ENCODE data around the gene PRKCZ. TPM values are rescaled to one million over a fixed set of nuclear protein-coding genes. Genes with fewer than 3 reads are reported as not detected.

PRKCZ gene
- polyA plus RNA-seq, 1 donor: 7.8 TPM

- no peak for DNase-seq
Observed at GRCh38 chr1:2163205-2163604, 113.0 kb downstream of the PRKCZ start.

GRCh38 chr1:2165646-2166045, 115.4 kb downstream of the PRKCZ start:
- DNase-seq: no peak

DNA sequence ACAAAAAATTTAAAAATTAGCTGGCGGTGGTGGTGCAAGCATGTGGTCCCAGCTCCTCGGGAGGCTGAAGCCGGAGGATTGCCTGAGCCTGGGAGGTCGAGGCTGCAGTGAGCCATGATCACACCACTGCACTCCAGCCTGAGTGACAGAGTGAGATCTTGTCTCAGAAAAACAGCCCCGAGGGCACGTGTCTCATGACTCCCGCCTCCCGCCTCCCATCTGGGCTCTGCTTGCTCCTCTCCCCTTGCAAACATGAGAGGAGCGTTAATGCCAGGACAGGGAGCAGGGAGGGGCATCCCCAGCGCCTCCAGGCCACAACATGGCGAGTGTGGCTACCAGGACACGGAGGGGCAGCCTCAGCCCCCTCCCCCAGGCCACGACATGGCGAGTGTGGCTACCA, 116.0 kb downstream of the PRKCZ start:
- no peak for DNase-seq

GRCh38 chr1:2166695-2167094, 116.5 kb downstream of the PRKCZ start:
- no peak for DNase-seq

DNA sequence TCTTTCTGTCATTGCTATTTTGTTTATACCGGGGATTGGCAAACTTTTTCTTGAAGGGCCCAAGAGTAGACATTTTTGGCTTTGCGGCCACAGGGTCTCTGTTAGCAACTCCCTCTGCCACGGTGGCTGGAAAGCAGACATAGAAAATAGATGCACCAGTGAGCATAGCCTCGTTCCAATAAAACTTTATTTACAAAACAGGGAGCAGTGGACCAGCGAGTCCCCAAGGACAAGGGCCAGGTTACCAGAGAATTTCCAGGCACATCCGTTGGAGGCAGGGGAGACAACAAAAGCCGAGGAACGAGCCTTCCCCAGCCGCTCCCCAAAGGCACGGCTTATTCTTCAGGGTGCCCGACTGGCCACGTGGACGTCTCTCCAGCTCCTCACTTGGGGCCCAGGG, 117.9 kb downstream of the PRKCZ start:
- no peak for DNase-seq

GRCh38 chr1:2168535-2168934, 118.3 kb downstream of the PRKCZ start:
- DNase-seq: no peak

- no peak for DNase-seq
Observed at GRCh38 chr1:2169200-2169836, 119.1 kb downstream of the PRKCZ start.

- DNase-seq: no peak
Observed at GRCh38 chr1:2170211-2170610, 120.0 kb downstream of the PRKCZ start.

- no peak for DNase-seq
Observed at GRCh38 chr1:2172012-2172411, 121.8 kb downstream of the PRKCZ start.

GRCh38 chr1:2172551-2173146, 122.4 kb downstream of the PRKCZ start:
- no peak for DNase-seq

GRCh38 chr1:2173546-2174347, 123.5 kb downstream of the PRKCZ start:
- DNase-seq: no peak

DNA sequence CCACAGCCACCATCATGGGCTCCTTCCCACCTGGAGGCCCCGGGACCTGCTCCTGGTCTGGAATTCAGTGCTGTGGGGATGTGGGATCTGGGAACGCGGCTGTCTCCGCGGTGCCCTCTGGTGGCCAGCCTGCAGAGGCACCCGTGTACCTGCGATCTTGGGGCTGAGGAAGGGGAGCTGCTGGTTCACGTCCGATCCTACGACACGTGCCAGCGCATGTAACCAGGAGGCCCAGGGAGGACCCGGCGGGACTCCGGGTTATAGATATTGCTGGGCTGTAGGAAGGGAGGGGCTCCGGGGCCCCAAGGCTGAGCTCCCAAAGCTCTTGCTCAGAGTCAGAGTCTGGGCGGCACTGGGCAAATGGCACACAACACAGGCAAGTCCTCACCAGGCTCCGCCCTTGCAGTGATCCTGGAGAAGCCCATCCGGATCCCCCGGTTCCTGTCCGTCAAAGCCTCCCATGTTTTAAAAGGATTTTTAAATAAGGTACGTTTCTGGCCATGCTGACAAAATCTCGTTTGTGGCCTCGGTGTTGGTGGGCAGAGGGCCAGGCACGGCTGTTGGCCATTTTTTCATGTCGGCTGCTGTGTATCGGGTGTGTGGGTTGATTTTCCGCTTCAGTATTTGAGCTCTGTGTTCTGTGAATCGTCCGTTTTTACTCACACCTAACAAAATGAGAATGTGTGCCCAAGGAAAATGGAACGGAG, 124.3 kb downstream of the PRKCZ start:
- peak; percentile 80 for DNase-seq

GRCh38 chr1:2175055-2175414, 124.8 kb downstream of the PRKCZ start:
- no peak for DNase-seq

DNA sequence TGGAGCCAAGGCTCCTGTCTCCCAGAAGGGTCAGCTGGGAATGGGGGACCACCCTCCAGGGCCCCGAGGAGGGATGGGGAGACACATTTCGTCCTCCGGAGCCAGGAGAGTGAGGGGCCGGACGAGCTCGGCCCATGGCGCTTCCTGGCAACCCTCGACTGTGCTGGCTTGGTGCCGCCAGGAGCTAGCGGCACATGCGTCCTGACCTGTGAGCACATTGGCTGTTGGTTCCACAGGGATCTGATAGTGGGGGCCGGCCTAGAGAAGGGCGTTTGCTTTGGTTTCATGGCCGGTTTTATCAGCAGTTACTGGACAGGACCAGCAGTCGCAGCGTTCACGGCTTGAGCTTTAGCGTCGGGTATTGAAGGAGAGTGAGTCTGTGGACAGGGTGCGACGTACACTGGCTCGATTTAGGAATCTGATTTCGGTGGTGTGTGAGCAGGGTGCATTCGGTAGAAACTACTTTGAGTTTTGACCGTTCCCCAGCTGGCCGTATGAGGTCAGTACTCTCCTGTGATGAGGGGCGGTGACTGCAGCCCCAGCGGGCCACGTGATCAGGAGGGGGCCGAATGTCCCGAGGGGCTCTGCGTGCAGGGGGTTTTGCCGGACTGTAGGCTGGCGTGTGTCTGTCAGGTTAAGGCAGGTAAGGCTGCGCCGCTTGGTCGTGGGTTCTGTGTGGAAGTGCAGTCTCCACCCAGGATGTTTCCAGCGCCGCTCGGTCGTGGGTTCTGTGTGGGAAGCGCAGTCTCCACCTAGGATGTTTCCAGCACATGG, 125.7 kb downstream of the PRKCZ start:
- no peak for DNase-seq

DNA sequence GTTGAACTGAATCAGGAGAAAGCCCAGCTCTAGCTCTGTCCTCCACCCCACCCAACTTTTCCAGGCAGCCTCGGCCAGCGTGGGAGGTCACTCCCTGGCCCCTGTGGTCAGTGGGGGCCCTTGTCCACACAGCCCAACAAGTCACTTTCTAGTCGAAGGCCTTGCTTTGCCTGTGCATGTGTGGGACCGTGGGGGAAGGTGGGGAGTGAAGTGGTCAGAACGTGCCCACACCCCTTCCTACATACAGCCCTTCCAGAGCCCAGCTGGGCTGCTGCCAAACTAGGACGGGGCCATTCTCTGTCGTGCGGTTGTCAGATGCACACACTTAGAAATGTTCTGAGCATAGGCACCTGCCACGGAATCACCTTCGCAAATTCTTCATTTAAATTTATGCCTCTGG, 126.4 kb downstream of the PRKCZ start:
- DNase-seq: no peak

DNA sequence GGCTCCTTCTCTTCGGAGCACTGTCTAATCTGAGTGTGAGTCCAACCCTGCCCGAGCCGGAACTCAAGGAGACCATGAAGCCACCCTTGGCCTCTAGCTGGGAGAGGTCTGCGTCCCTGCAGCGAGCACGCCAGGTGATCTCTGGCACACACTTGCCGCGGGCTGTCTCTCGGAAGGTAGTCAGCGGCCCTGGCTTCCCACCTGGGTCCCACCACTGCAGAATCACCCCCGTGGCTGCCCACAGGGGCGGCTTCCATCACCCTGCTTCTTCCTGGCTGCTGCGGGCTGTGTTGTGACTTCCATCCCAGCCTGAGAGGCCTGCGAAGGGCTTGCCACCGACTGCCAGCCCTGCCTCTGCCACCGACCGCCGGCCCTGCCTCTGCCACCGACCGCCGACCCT, 127.3 kb downstream of the PRKCZ start:
- no peak for DNase-seq

GRCh38 chr1:2177946-2178538, 127.8 kb downstream of the PRKCZ start:
- no peak for DNase-seq

DNA sequence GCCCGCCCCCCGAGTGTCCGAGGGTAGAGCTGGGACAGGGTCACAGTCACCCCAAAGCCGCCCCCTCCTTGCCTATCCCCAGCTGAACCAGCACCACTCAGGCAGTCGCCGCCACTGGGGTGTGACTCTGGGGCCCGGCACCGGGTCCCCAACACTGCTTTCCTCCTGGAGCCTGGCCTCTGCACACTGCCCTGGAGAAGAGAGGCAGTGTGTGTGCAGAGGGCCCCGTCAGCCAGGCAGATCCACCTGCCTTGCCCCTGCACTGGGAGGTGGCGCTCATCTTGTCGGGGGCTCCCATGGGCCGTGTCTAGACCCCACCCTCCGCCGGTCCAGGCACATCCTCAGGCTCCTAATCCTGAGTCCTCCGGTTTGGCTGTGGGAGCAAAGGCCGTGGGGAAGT, 128.7 kb downstream of the PRKCZ start:
- DNase-seq: no peak

- no peak for DNase-seq
Observed at GRCh38 chr1:2179283-2180013, 129.2 kb downstream of the PRKCZ start.

- DNase-seq: no peak
Observed at GRCh38 chr1:2180297-2181245, 130.4 kb downstream of the PRKCZ start.

Measured in hindlimb muscle (tissue), 1 donor.